Activated naive CD4-positive, alpha-beta T cell treated with anti-CD3 and anti-CD28 coated beads, Interleukin-2, amount 50 U/mL, for 72 hours (primary cell): ENCODE data around the gene CASQ1. TPM values are rescaled to one million over a fixed set of nuclear protein-coding genes. Genes with fewer than 3 reads are reported as not detected.

Experiments used
- ATAC-seq, 2 donors: fragments of 150-1000 bp; cut with Tn5 transposase; 2 replicates each; pipeline ENCODE4 v1.10.0; 2021; ENCODE audit warnings: mild to moderate bottlenecking in 2 of 2, moderate library complexity in 2 of 2
- DNase-seq, 2 donors: peaks; one replicate each; pipeline ENCODE4 v3.0.0; 2021 to 2022; ENCODE audit warnings: low spot score in 2 of 2
- H3K27ac Mint-ChIP-seq, 2 donors: one replicate each; pipeline ENCODE4 v1.8.0; 2022; ENCODE audit warnings: mild to moderate bottlenecking in 2 of 2, mixed read lengths in 2 of 2
- H3K36me3 Mint-ChIP-seq, 2 donors: one replicate each; pipeline ENCODE4 v1.8.0; 2022; ENCODE audit warnings: mixed read lengths in 2 of 2
- H3K9me3 Mint-ChIP-seq, 2 donors: one replicate each; pipeline ENCODE4 v1.8.0; 2022; ENCODE audit warnings: mixed read lengths in 2 of 2
- total RNA-seq, 2 donors: library from RNA; stranded (reverse); gene quantifications; one replicate each; pipeline ENCODE4 v1.2.3, GENCODE V29; 2022

The CASQ1 gene
- total RNA-seq, 2 donors from 2014 or later = not detected

- DNase-seq (no peak), ATAC-seq (no peak)
- Mint-ChIP-seq H3K36me3 (no peaks in the 10 kb centered on the region), H3K9me3 (no peaks in the 10 kb centered on the region), H3K27ac (no peak overlapping the region)
Measured at GRCh38 chr1:160164121-160164520, 26.3 kb upstream of the CASQ1 start.

GRCh38 chr1:160166166-160166868, 24.1 kb upstream of the CASQ1 start:
- H3K27ac Mint-ChIP-seq = peak overlapping the region in 1 of 2 donors; percentile 1
- ATAC-seq = no peak
- H3K36me3 Mint-ChIP-seq = no peaks in the 10 kb centered on the region
- DNase-seq = no peak
- no peaks in the 10 kb centered on the region for H3K9me3 Mint-ChIP-seq

- Mint-ChIP-seq H3K27ac (peak overlapping the region in 1 of 2 donors; percentile 1), H3K9me3 (no peaks in the 10 kb centered on the region), H3K36me3 (no peaks in the 10 kb centered on the region)
- DNase-seq (no peak), ATAC-seq (no peak)
Measured at GRCh38 chr1:160167056-160167455, 23.3 kb upstream of the CASQ1 start.

- Mint-ChIP-seq H3K36me3 (no peaks in the 10 kb centered on the region), H3K27ac (no peak overlapping the region), H3K9me3 (no peaks in the 10 kb centered on the region)
- DNase-seq (no peak), ATAC-seq (peak; percentile 52 to 85)
Measured at GRCh38 chr1:160167580-160167979, 22.8 kb upstream of the CASQ1 start.

- Mint-ChIP-seq H3K36me3 (no peaks in the 10 kb centered on the region), H3K9me3 (no peaks in the 10 kb centered on the region), H3K27ac (no peak overlapping the region)
- ATAC-seq (no peak), DNase-seq (no peak)
Measured at GRCh38 chr1:160168016-160168415, 22.4 kb upstream of the CASQ1 start.

- no peak for DNase-seq
- Mint-ChIP-seq H3K9me3 (no peaks in the 10 kb centered on the region), H3K36me3 (no peaks in the 10 kb centered on the region), H3K27ac (no peak overlapping the region)
- no peak for ATAC-seq
Measured at GRCh38 chr1:160168609-160169369, 21.6 kb upstream of the CASQ1 start.

- no peaks in the 10 kb centered on the region for H3K36me3 Mint-ChIP-seq
- no peaks in the 10 kb centered on the region for H3K9me3 Mint-ChIP-seq
- no peak for DNase-seq
- H3K27ac Mint-ChIP-seq = no peak overlapping the region
- ATAC-seq = peak; percentile 74 to 89
Measured at GRCh38 chr1:160169553-160170399, 20.6 kb upstream of the CASQ1 start.

- no peak overlapping the region for H3K27ac Mint-ChIP-seq
- H3K9me3 Mint-ChIP-seq = no peaks in the 10 kb centered on the region
- no peak for ATAC-seq
- no peak for DNase-seq
- H3K36me3 Mint-ChIP-seq = no peaks in the 10 kb centered on the region
Measured at GRCh38 chr1:160171354-160171753, 19.0 kb upstream of the CASQ1 start.

- Mint-ChIP-seq H3K27ac (no peak overlapping the region), H3K9me3 (no peaks in the 10 kb centered on the region), H3K36me3 (no peaks in the 10 kb centered on the region)
- ATAC-seq = no peak
- no peak for DNase-seq
Measured at GRCh38 chr1:160171980-160172379, 18.4 kb upstream of the CASQ1 start.

GRCh38 chr1:160177231-160177630, 13.1 kb upstream of the CASQ1 start:
- H3K9me3 Mint-ChIP-seq = no peaks in the 10 kb centered on the region
- H3K36me3 Mint-ChIP-seq = no peaks in the 10 kb centered on the region
- no peak overlapping the region for H3K27ac Mint-ChIP-seq
- DNase-seq (no peak), ATAC-seq (no peak)

GRCh38 chr1:160177667-160178066, 12.7 kb upstream of the CASQ1 start:
- Mint-ChIP-seq H3K36me3 (no peaks in the 10 kb centered on the region), H3K9me3 (no peaks in the 10 kb centered on the region), H3K27ac (no peak overlapping the region)
- ATAC-seq (no peak), DNase-seq (no peak)

- no peak for ATAC-seq
- Mint-ChIP-seq H3K36me3 (no peaks in the 10 kb centered on the region), H3K27ac (no peak overlapping the region), H3K9me3 (no peaks in the 10 kb centered on the region)
- DNase-seq = no peak
Measured at GRCh38 chr1:160178731-160179130, 11.6 kb upstream of the CASQ1 start.

GRCh38 chr1:160179336-160179735, 11.0 kb upstream of the CASQ1 start:
- Mint-ChIP-seq H3K36me3 (no peaks in the 10 kb centered on the region), H3K9me3 (no peaks in the 10 kb centered on the region), H3K27ac (no peak overlapping the region)
- DNase-seq = no peak
- ATAC-seq = no peak

GRCh38 chr1:160186246-160186645, 4.1 kb upstream of the CASQ1 start:
- no peaks in the 10 kb centered on the region for H3K9me3 Mint-ChIP-seq
- H3K27ac Mint-ChIP-seq = no peak overlapping the region
- DNase-seq (no peak), ATAC-seq (no peak)
- no peaks in the 10 kb centered on the region for H3K36me3 Mint-ChIP-seq

GRCh38 chr1:160186729-160187128, 3.6 kb upstream of the CASQ1 start:
- ATAC-seq (no peak), DNase-seq (no peak)
- Mint-ChIP-seq H3K27ac (no peak overlapping the region), H3K9me3 (no peaks in the 10 kb centered on the region), H3K36me3 (no peaks in the 10 kb centered on the region)

GRCh38 chr1:160187407-160187806, 3.0 kb upstream of the CASQ1 start:
- DNase-seq = no peak
- no peaks in the 10 kb centered on the region for H3K36me3 Mint-ChIP-seq
- no peak for ATAC-seq
- no peaks in the 10 kb centered on the region for H3K9me3 Mint-ChIP-seq
- H3K27ac Mint-ChIP-seq = peak overlapping the region in 1 of 2 donors; percentile 63

- ATAC-seq (no peak), DNase-seq (no peak)
- no peaks in the 10 kb centered on the region for H3K9me3 Mint-ChIP-seq
- H3K36me3 Mint-ChIP-seq = no peaks in the 10 kb centered on the region
- no peak overlapping the region for H3K27ac Mint-ChIP-seq
Measured at GRCh38 chr1:160188341-160188740, 2.0 kb upstream of the CASQ1 start.
